ENCODE measurements around the gene ONECUT3. TPM values are rescaled to one million over a fixed set of nuclear protein-coding genes. Genes with fewer than 3 reads are reported as not detected.
A peak's percentile ranks its signal among the peaks of the same experiment; 100 is the strongest.

The ONECUT3 gene
- total RNA-seq, 1 donor from 2014 or later, result 0.94 TPM

GRCh38 chr19:1769645-1769985, 16.3 kb downstream of the ONECUT3 start:
- peaks cover 83% of the 10 kb centered on the region for H3K27me3 Mint-ChIP-seq
- H3K27ac Mint-ChIP-seq, result no peak overlapping the region
- no peak for TF ChIP-seq CTCF (conservative IDR thresholded peaks at IDR 0.05)
- peaks cover 3% of the 10 kb centered on the region for H3K4me1 Mint-ChIP-seq (ENCODE audit: unreplicated experiment)
- peaks cover 4% of the 10 kb centered on the region for H3K36me3 Mint-ChIP-seq
- DNase-seq (ENCODE audit: extremely low spot score, unreplicated experiment), result no peak
- H3K4me3 Mint-ChIP-seq, result no peak overlapping the region
- peaks cover 14% of the 10 kb centered on the region for H3K9me3 Mint-ChIP-seq

DNA sequence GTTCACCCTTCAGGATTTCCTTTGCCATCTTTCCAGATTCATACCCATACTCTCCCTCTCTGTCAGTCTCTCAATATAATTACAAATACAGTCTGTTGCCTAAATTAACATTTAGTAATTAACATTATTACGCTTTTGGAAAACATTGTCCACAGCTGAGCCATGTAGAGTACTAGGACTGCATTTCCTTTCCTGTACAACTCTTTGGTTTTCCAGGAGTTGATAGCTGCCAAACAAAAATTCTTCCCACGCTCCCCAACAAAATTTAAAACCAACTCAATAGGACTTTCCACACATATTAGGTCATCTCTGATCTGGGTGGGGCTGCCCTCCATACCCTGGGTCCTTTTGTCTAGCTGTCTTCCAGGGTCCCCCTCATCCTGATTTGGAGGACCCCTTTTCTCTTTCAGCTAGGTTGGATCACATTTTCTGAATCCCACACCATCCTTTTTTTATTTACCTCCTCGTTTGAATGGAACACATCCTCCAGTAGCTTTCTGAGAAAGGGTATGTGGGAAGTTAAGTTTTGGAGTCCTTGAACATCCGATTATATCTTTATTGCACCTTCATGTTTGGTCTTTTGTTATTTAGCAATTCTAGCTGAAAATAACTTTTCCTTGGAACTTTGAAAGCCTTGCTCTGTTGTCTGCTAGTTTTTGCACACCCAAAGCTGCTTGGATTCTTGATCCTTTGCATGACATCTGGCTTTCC, 17.7 kb downstream of the ONECUT3 start:
- no peak for DNase-seq (ENCODE audit: extremely low spot score, unreplicated experiment)
- H3K9me3 Mint-ChIP-seq, result peaks cover 14% of the 10 kb centered on the region
- no peak overlapping the region for H3K4me3 Mint-ChIP-seq
- H3K27me3 Mint-ChIP-seq, result peaks cover 78% of the 10 kb centered on the region
- no peak overlapping the region for H3K27ac Mint-ChIP-seq
- H3K4me1 Mint-ChIP-seq (ENCODE audit: unreplicated experiment), result peaks cover 3% of the 10 kb centered on the region
- no peak for TF ChIP-seq CTCF (conservative IDR thresholded peaks at IDR 0.05)
- H3K36me3 Mint-ChIP-seq, result peaks cover 4% of the 10 kb centered on the region

- Mint-ChIP-seq H3K4me3 (peak overlapping the region; percentile 74), H3K27ac (peak overlapping the region; percentile 97), H3K9me3 (peaks cover 14% of the 10 kb centered on the region), H3K36me3 (peaks cover 4% of the 10 kb centered on the region), H3K4me1 (ENCODE audit: unreplicated experiment) (peaks cover 3% of the 10 kb centered on the region), H3K27me3 (peaks cover 82% of the 10 kb centered on the region)
- DNase-seq (ENCODE audit: extremely low spot score, unreplicated experiment), result no peak
- TF ChIP-seq CTCF (conservative IDR thresholded peaks at IDR 0.05), result no peak
These were observed 19.9 kb downstream of the ONECUT3 start for GRCh38 chr19:1773184-1773583.

- H3K9me3 Mint-ChIP-seq, result peaks cover 13% of the 10 kb centered on the region
- H3K27me3 Mint-ChIP-seq, result peaks cover 86% of the 10 kb centered on the region
- peaks cover 3% of the 10 kb centered on the region for H3K4me1 Mint-ChIP-seq (ENCODE audit: unreplicated experiment)
- no peak for DNase-seq (ENCODE audit: extremely low spot score, unreplicated experiment)
- TF ChIP-seq CTCF (conservative IDR thresholded peaks at IDR 0.05), result peak; percentile 73
- no peak overlapping the region for H3K27ac Mint-ChIP-seq
- H3K4me3 Mint-ChIP-seq, result no peak overlapping the region
- peaks cover 4% of the 10 kb centered on the region for H3K36me3 Mint-ChIP-seq
These were observed 21.9 kb downstream of the ONECUT3 start for GRCh38 chr19:1774989-1775772.

GRCh38 chr19:1775951-1776605, 22.8 kb downstream of the ONECUT3 start:
- Mint-ChIP-seq H3K9me3 (peaks cover 4% of the 10 kb centered on the region), H3K4me3 (no peak overlapping the region), H3K36me3 (peaks cover 4% of the 10 kb centered on the region), H3K4me1 (ENCODE audit: unreplicated experiment) (peaks cover 3% of the 10 kb centered on the region), H3K27ac (no peak overlapping the region), H3K27me3 (peaks cover 86% of the 10 kb centered on the region)
- TF ChIP-seq CTCF (conservative IDR thresholded peaks at IDR 0.05), result no peak
- DNase-seq (ENCODE audit: extremely low spot score, unreplicated experiment), result no peak
